GM12878 (cell line): Measurements from ENCODE around the gene TMUB2. TPM values are rescaled to one million over a fixed set of nuclear protein-coding genes. Genes with fewer than 3 reads are reported as not detected.

ENCODE experiments used
- CEBPB ChIP-seq, 2 experiments: fragments of 150-350 bp in 1 of 2; IDR thresholded peaks; 2 replicates each; pipeline ENCODE4 v1.6.1; 2012 to 2014; ENCODE audit warnings: low read depth in 2 of 2, low read length in 2 of 2, borderline replicate concordance in 1 of 2, inconsistent platforms in 1 of 2
- CREB1 ChIP-seq: IDR thresholded peaks from 2 replicates; pipeline ENCODE4 v1.6.1; 2012; ENCODE audit warnings: low read depth, mild to moderate bottlenecking, inconsistent platforms
- CREM ChIP-seq: IDR thresholded peaks from 2 replicates; pipeline ENCODE4 v1.6.1; 2014; ENCODE audit warnings: antibody characterized with exemption, low read depth
- E4F1 ChIP-seq: fragments of 450-650 bp; IDR thresholded peaks from 2 replicates; pipeline ENCODE4 v1.6.1; 2018; ENCODE audit warnings: borderline replicate concordance, mild to moderate bottlenecking; ENCODE audit not compliant: partially characterized antibody
- HDAC6 ChIP-seq: fragments of 200-600 bp; sonication (generic); IDR thresholded peaks from one replicate; pipeline ENCODE4 v1.8.0; 2017; ENCODE audit warnings: antibody characterized with exemption; ENCODE audit not compliant: unreplicated experiment
- MEF2B ChIP-seq: fragments of 450-650 bp; IDR thresholded peaks from 2 replicates; pipeline ENCODE4 v1.6.1; 2018; ENCODE audit warnings: mild to moderate bottlenecking, moderate library complexity; ENCODE audit not compliant: partially characterized antibody, poor library complexity, severe bottlenecking
- NBN ChIP-seq: fragments of 450-650 bp; IDR thresholded peaks from 2 replicates; pipeline ENCODE4 v1.6.1; 2016
- PKNOX1 ChIP-seq: fragments of 450-650 bp; IDR thresholded peaks from 2 replicates; pipeline ENCODE4 v1.6.1; 2016; ENCODE audit warnings: mild to moderate bottlenecking
- POLR2AphosphoS5 ChIP-seq: IDR thresholded peaks from 2 replicates; pipeline ENCODE4 v1.6.1; 2011; ENCODE audit warnings: mild to moderate bottlenecking, low read length, inconsistent platforms
- RBBP5 ChIP-seq: fragments of 200-600 bp; sonication (generic); conservative IDR thresholded peaks from 2 replicates; pipeline ENCODE4 v1.6.1; 2016
- RCOR1 ChIP-seq: conservative IDR thresholded peaks from 2 replicates; pipeline ENCODE4 v1.6.1; 2012; ENCODE audit warnings: low read depth, low read length, improper control_type of control experiment
- RELB ChIP-seq: fragments of 450-650 bp; IDR thresholded peaks from 2 replicates; pipeline ENCODE4 v1.6.1; 2017; ENCODE audit warnings: low read depth, mild to moderate bottlenecking, moderate library complexity
- SIX5 ChIP-seq: IDR thresholded peaks from 2 replicates; pipeline ENCODE4 v1.6.1; 2011; ENCODE audit warnings: mild to moderate bottlenecking, low read depth, low read length, moderate library complexity; ENCODE audit not compliant: severe bottlenecking
- SREBF1 ChIP-seq: IDR thresholded peaks from 2 replicates; pipeline ENCODE4 v1.6.1; 2012; ENCODE audit warnings: mild to moderate bottlenecking, low read length
- USF1 ChIP-seq: IDR thresholded peaks from 2 replicates; pipeline ENCODE4 v1.6.1; 2011; ENCODE audit warnings: borderline replicate concordance, low read depth, mild to moderate bottlenecking, moderate library complexity, mixed read lengths, low read length; ENCODE audit not compliant: insufficient read depth; ENCODE audit errors: extremely low read length
- YBX1 ChIP-seq: fragments of 450-650 bp; IDR thresholded peaks from 2 replicates; pipeline ENCODE4 v1.6.1; 2016; ENCODE audit warnings: antibody characterized with exemption
- ZNF592 ChIP-seq: fragments of 450-650 bp; IDR thresholded peaks from 2 replicates; pipeline ENCODE4 v1.6.1; 2017; ENCODE audit warnings: mild to moderate bottlenecking, moderate library complexity
- ZSCAN29 ChIP-seq: fragments of 450-650 bp; IDR thresholded peaks from 2 replicates; pipeline ENCODE4 v1.6.1; 2017; ENCODE audit warnings: mild to moderate bottlenecking, moderate library complexity
- polyA plus RNA-seq, 11 experiments: library from polyadenylated mRNA; depleted of rRNA in 4 of 11; unstranded in 6 of 11; stranded (reverse) in 5 of 11; fragments of >200 nt; fragmentation: Nextera tagmentation in 4 of 11; fragmentation: Illumina TruSeq in 1 of 11; extraction: Ambion mirVana in 4 of 11; extraction: Trizol in 1 of 11; gene quantifications; 1 replicate in 1 of 11; 2 replicates in 10 of 11; pipeline versions ENCODE4 v1.2.1 to v1.2.3, GENCODE V29; 2011 to 2016; ENCODE audit warnings: inconsistent platforms in 2 of 11, missing spikeins in 2 of 11, low read depth in 1 of 11
- total RNA-seq, 4 experiments: library from RNA; depleted of rRNA in 3 of 4; stranded (reverse); fragments of >200 nt in 3 of 4; fragmentation: Illumina TruSeq in 1 of 4; extraction: Trizol in 1 of 4; gene quantifications; 2 replicates each; pipeline versions ENCODE4 v1.2.1 to v1.2.3, GENCODE V29; 2013 to 2021

TMUB2 gene
- total and polyA plus RNA-seq, 10 of the 15 experiments (the other 5 are each of a cell fraction or from before 2014, with no cell fraction given): 4.3 to 34.0 (median 20.0) TPM

- TF ChIP-seq USF1 (no peak), YBX1 (no peak), SREBF1 (no peak), CREB1 (no peak), RCOR1 (no peak), MEF2B (peak; percentile 54), PKNOX1 (no peak), POLR2AphosphoS5 (peak; percentile 56; the same call in 1 of the 2 replicates), E4F1 (no peak), NBN (peak; percentile 41; the same call in 1 of the 2 replicates), ZNF592 (no peak), RELB (peak; percentile 33; the same call in 1 of the 2 replicates), CREM (no peak), CEBPB (IDR thresholded peaks at IDR 0.05; ENCODE audit: borderline replicate concordance in 1 of 2, low read depth in 2 of 2, low read length in 2 of 2) (no peak), ZSCAN29 (no peak), HDAC6 (no peak), RBBP5 (no peak), SIX5 (no peak)
Measured at GRCh38 chr17:44200478-44201155, 13.8 kb downstream of the TMUB2 start (continued).
